ENCODE results near the gene DEFB132.
A peak's percentile ranks its signal among the peaks of the same experiment; 100 is the strongest.

DEFB132 gene

GRCh38 chr20:258269-258858 lies 840 bp downstream of the DEFB132 start:
- DNase-seq = no peak
- in situ Hi-C loops (cut with HindIII; ENCODE audit: low pct_ligation_motif_present, low pct_unique_long_range_greater_than_20kb, low sequenced_read_pairs) = no loop called here

- in situ Hi-C loops (cut with HindIII; ENCODE audit: low pct_ligation_motif_present, low pct_unique_long_range_greater_than_20kb, low sequenced_read_pairs) = no loop called here
- peak; percentile 18 for DNase-seq
Measured at GRCh38 chr20:258963-259362, 1.4 kb downstream of the DEFB132 start.

- in situ Hi-C loops (cut with HindIII; ENCODE audit: low pct_ligation_motif_present, low pct_unique_long_range_greater_than_20kb, low sequenced_read_pairs) = no loop called here
- DNase-seq = no peak
Measured at GRCh38 chr20:259981-260380, 2.5 kb downstream of the DEFB132 start.

GRCh38 chr20:263701-264100 lies 6.2 kb downstream of the DEFB132 start:
- no peak for DNase-seq
- in situ Hi-C loops (cut with HindIII; ENCODE audit: low pct_ligation_motif_present, low pct_unique_long_range_greater_than_20kb, low sequenced_read_pairs) = no loop called here

GRCh38 chr20:266596-267562 lies 9.4 kb downstream of the DEFB132 start:
- in situ Hi-C loops (cut with HindIII; ENCODE audit: low pct_ligation_motif_present, low pct_unique_long_range_greater_than_20kb, low sequenced_read_pairs) = no loop called here
- DNase-seq = peak; percentile 74

- in situ Hi-C loops (cut with HindIII; ENCODE audit: low pct_ligation_motif_present, low pct_unique_long_range_greater_than_20kb, low sequenced_read_pairs) = no loop called here
- no peak for DNase-seq
Measured at GRCh38 chr20:270517-270916, 13.0 kb downstream of the DEFB132 start.

GRCh38 chr20:271069-271468 lies 13.5 kb downstream of the DEFB132 start:
- no peak for DNase-seq
- in situ Hi-C loops (cut with HindIII; ENCODE audit: low pct_ligation_motif_present, low pct_unique_long_range_greater_than_20kb, low sequenced_read_pairs) = no loop called here

GRCh38 chr20:271528-271927 lies 14.0 kb downstream of the DEFB132 start:
- in situ Hi-C loops (cut with HindIII; ENCODE audit: low pct_ligation_motif_present, low pct_unique_long_range_greater_than_20kb, low sequenced_read_pairs) = no loop called here
- DNase-seq = no peak

GRCh38 chr20:272718-273117 lies 15.2 kb downstream of the DEFB132 start:
- in situ Hi-C loops (cut with HindIII; ENCODE audit: low pct_ligation_motif_present, low pct_unique_long_range_greater_than_20kb, low sequenced_read_pairs) = no loop called here

GRCh38 chr20:273884-274283 lies 16.4 kb downstream of the DEFB132 start:
- in situ Hi-C loops (cut with HindIII; ENCODE audit: low pct_ligation_motif_present, low pct_unique_long_range_greater_than_20kb, low sequenced_read_pairs) = no loop called here
- DNase-seq = no peak

More at GRCh38 chr20:272718-273117, 15.2 kb downstream of the DEFB132 start:
- DNase-seq = no peak

GRCh38 chr20:275791-276190 lies 18.3 kb downstream of the DEFB132 start:
- in situ Hi-C loops (cut with HindIII; ENCODE audit: low pct_ligation_motif_present, low pct_unique_long_range_greater_than_20kb, low sequenced_read_pairs) = no loop called here

GRCh38 chr20:276620-277495 lies 19.3 kb downstream of the DEFB132 start:
- DNase-seq = no peak
- in situ Hi-C loops (cut with HindIII; ENCODE audit: low pct_ligation_motif_present, low pct_unique_long_range_greater_than_20kb, low sequenced_read_pairs) = no loop called here

More at GRCh38 chr20:275791-276190, 18.3 kb downstream of the DEFB132 start:
- no peak for DNase-seq

- DNase-seq = no peak
Measured at GRCh38 chr20:277496-277781, 19.9 kb downstream of the DEFB132 start.

GRCh38 chr20:278181-278580 lies 20.7 kb downstream of the DEFB132 start:
- DNase-seq = no peak
- in situ Hi-C loops (cut with HindIII; ENCODE audit: low pct_ligation_motif_present, low pct_unique_long_range_greater_than_20kb, low sequenced_read_pairs) = no loop called here

More at GRCh38 chr20:277496-277781, 19.9 kb downstream of the DEFB132 start:
- in situ Hi-C loops (cut with HindIII; ENCODE audit: low pct_ligation_motif_present, low pct_unique_long_range_greater_than_20kb, low sequenced_read_pairs) = no loop called here

- in situ Hi-C loops (cut with HindIII; ENCODE audit: low pct_ligation_motif_present, low pct_unique_long_range_greater_than_20kb, low sequenced_read_pairs) = no loop called here
- no peak for DNase-seq
Measured at GRCh38 chr20:278607-279571, 21.4 kb downstream of the DEFB132 start.

GRCh38 chr20:284172-284571 lies 26.6 kb downstream of the DEFB132 start:
- in situ Hi-C loops (cut with HindIII; ENCODE audit: low pct_ligation_motif_present, low pct_unique_long_range_greater_than_20kb, low sequenced_read_pairs) = no loop called here
- DNase-seq = no peak

- in situ Hi-C loops (cut with HindIII; ENCODE audit: low pct_ligation_motif_present, low pct_unique_long_range_greater_than_20kb, low sequenced_read_pairs) = no loop called here
Measured at GRCh38 chr20:286508-286907, 29.0 kb downstream of the DEFB132 start.

More at GRCh38 chr20:286508-286907, 29.0 kb downstream of the DEFB132 start:
- DNase-seq = no peak

Data from ACHN (cell line).